OCI-M2 (cell line): ENCODE data around the gene DDX39B.
"Not testable (repeated sequence)": the region's sequence is repeated elsewhere in the genome, so short reads cannot be mapped to it uniquely, and the experiment has no call there.

ENCODE experiments used
- DNase-seq: peaks from one replicate; lab custom pipeline; 2025; ENCODE audit not compliant: unreplicated experiment; lab: John Stamatoyannopoulos, UW

DDX39B gene

GRCh38 chr6:31541658-31542521 is at the start of gene DDX39B:
Gene DDX39B, minus strand, starts transcription at chr6:31542003. Its CDS starts 1,471 bp downstream, at chr6:31540532.
- peak; percentile 88 for DNase-seq

- not testable (repeated sequence) for DNase-seq
These were observed 48.9 kb upstream of the DDX39B start for GRCh38 chr6:31590691-31591090.

GRCh38 chr6:31588871-31589650 is 47.3 kb upstream of the DDX39B start:
- DNase-seq: no peak

- no peak for DNase-seq
These were observed 46.3 kb upstream of the DDX39B start for GRCh38 chr6:31587791-31588777.

GRCh38 chr6:31586599-31587281 is 44.9 kb upstream of the DDX39B start:
- no peak for DNase-seq

GRCh38 chr6:31586008-31586407 is 44.2 kb upstream of the DDX39B start, which contains the start of gene LST1:
Gene LST1, plus strand, starts transcription at chr6:31586277. Its CDS starts 1,023 bp downstream, at chr6:31587300.
- no peak for DNase-seq

- DNase-seq: no peak
These were observed 43.7 kb upstream of the DDX39B start for GRCh38 chr6:31585491-31585890.

GRCh38 chr6:31582230-31582643 is 40.4 kb upstream of the DDX39B start, which contains the start of gene LTB:
Gene LTB, minus strand, starts transcription at chr6:31582424. Its CDS starts 7 bp downstream, at chr6:31582417.
- DNase-seq: no peak

- no peak for DNase-seq
These were observed 39.8 kb upstream of the DDX39B start for GRCh38 chr6:31581434-31582229.

GRCh38 chr6:31580807-31581433 is 39.1 kb upstream of the DDX39B start:
- DNase-seq: peak; percentile 75

GRCh38 chr6:31580438-31580740 is 38.6 kb upstream of the DDX39B start:
- DNase-seq: no peak

- no peak for DNase-seq
These were observed 38.0 kb upstream of the DDX39B start for GRCh38 chr6:31579546-31580437.

GRCh38 chr6:31579119-31579505 is 37.3 kb upstream of the DDX39B start:
- no peak for DNase-seq

GRCh38 chr6:31578184-31579118 is 36.6 kb upstream of the DDX39B start:
- DNase-seq: no peak

GRCh38 chr6:31577579-31577966 is 35.8 kb upstream of the DDX39B start:
- no peak for DNase-seq

GRCh38 chr6:31576897-31577578 is 35.2 kb upstream of the DDX39B start:
- no peak for DNase-seq
